Ascending aorta (tissue), 2 donors: ENCODE data around the gene PGLYRP4. TPM values are rescaled to one million over a fixed set of nuclear protein-coding genes. Genes with fewer than 3 reads are reported as not detected.

Source experiments
- DNase-seq, 2 donors: peaks; one replicate each; pipeline ENCODE4 v3.0.0-alpha.2; 2019; ENCODE audit warnings: low spot score in 2 of 2
- H3K27ac ChIP-seq, 2 donors: fragments of 200-600 bp; sonication (generic); one replicate each; pipeline ENCODE4 v1.5.1; 2016 to 2017; ENCODE audit warnings: mild to moderate bottlenecking in 1 of 2
- H3K27me3 ChIP-seq: fragments of 200-600 bp; sonication (generic); one replicate; pipeline ENCODE4 v1.5.1; 2017
- H3K36me3 ChIP-seq, 2 donors: fragments of 200-600 bp; sonication (generic); one replicate each; pipeline ENCODE4 v1.5.1; 2016
- H3K4me1 ChIP-seq, 2 donors: fragments of 200-600 bp; sonication (generic); one replicate each; pipeline ENCODE4 v1.5.1; 2016 to 2017; ENCODE audit warnings: mild to moderate bottlenecking in 1 of 2
- H3K4me3 ChIP-seq, 2 donors: fragments of 200-600 bp; sonication (generic); one replicate each; pipeline ENCODE4 v1.5.1; 2016 to 2017; ENCODE audit warnings: mild to moderate bottlenecking in 1 of 2
- H3K9me3 ChIP-seq, 2 donors: fragments of 200-600 bp; sonication (generic); one replicate each; pipeline ENCODE4 v1.5.1; 2016
- intact Hi-C: fragments of 100-400 bp; cut with DNase I; formaldehyde crosslinking; loops from one replicate; pipeline ENCODE4 v1.15.1; 2023
- total RNA-seq: library from RNA; depleted of rRNA; stranded (reverse); fragments of >200 nt; gene quantifications from one replicate; pipeline ENCODE4 v1.1.0, GENCODE V29; 2016
- TF ChIP-seq, protein P1 (sequence below), 3 experiments: fragments of 200-600 bp in 2 of 3; fragments of 450-650 bp in 1 of 3; sonication (generic) in 2 of 3; IDR thresholded peaks; one replicate each; pipeline ENCODE4 v1.5.1; 2016 to 2019; ENCODE audit warnings: antibody characterized with exemption in 3 of 3, mild to moderate bottlenecking in 1 of 3, moderate library complexity in 1 of 3

The PGLYRP4 gene
- total RNA-seq, 1 donor from 2014 or later: not detected

DNA sequence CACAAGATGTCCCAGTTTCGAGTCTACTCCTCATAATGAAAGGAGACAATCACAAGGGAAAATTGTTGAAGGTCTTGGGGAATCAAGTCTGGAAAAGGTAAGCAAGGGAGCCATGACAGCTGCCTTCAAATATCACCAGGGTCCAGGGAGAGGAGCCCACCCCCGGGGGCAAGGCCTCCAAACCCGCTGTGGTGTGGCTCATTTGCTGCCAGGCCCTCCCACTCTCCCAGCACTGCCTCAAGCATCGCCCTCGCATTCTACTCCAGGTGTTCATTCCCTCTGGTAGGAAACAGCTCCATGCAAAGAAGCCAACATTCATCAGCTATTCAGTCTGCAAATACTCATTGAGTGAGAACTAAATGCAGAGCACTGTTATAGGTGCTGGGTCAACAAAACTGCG is 17.6 kb upstream of the PGLYRP4 start:
- TF ChIP-seq, protein P1, sequence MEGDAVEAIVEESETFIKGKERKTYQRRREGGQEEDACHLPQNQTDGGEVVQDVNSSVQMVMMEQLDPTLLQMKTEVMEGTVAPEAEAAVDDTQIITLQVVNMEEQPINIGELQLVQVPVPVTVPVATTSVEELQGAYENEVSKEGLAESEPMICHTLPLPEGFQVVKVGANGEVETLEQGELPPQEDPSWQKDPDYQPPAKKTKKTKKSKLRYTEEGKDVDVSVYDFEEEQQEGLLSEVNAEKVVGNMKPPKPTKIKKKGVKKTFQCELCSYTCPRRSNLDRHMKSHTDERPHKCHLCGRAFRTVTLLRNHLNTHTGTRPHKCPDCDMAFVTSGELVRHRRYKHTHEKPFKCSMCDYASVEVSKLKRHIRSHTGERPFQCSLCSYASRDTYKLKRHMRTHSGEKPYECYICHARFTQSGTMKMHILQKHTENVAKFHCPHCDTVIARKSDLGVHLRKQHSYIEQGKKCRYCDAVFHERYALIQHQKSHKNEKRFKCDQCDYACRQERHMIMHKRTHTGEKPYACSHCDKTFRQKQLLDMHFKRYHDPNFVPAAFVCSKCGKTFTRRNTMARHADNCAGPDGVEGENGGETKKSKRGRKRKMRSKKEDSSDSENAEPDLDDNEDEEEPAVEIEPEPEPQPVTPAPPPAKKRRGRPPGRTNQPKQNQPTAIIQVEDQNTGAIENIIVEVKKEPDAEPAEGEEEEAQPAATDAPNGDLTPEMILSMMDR (IDR thresholded peaks at IDR 0.05): no peak
- no peak overlapping the region for H3K27ac ChIP-seq
- H3K4me3 ChIP-seq: no peak overlapping the region
- no peaks in the 10 kb centered on the region for H3K27me3 ChIP-seq
- DNase-seq: peak in 1 of 2 donors; percentile 45
- H3K9me3 ChIP-seq: no peaks in the 10 kb centered on the region
- no peaks in the 10 kb centered on the region for H3K36me3 ChIP-seq
- intact Hi-C loops: no loop called here
- H3K4me1 ChIP-seq: no peaks in the 10 kb centered on the region

DNA sequence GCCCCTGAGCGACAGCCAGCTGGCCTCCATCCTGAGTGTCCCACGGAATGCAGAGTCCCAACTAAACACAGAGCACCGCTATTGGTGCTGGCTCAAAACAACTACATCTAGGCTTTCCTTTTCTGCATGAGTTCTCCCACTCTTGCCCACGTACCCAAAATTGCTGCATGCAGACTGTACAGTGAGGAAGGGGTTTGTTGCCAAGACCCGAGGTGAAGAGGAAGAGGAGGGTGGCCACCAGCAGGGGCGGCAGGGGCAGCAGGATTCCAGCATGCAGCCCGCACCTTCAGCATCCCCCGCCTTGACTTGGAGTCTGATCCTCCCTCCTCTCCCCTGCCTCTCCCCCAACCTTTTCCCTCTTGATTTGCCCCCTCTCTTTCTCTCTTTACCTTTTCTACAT is 17.1 kb upstream of the PGLYRP4 start:
- DNase-seq: peak in 1 of 2 donors; percentile 38
- TF ChIP-seq, protein P1 (IDR thresholded peaks at IDR 0.05): no peak
- H3K36me3 ChIP-seq: no peaks in the 10 kb centered on the region
- H3K4me3 ChIP-seq: no peak overlapping the region
- no peak overlapping the region for H3K27ac ChIP-seq
- H3K4me1 ChIP-seq: no peaks in the 10 kb centered on the region
- H3K9me3 ChIP-seq: no peaks in the 10 kb centered on the region
- H3K27me3 ChIP-seq: no peaks in the 10 kb centered on the region
- intact Hi-C loops: no loop called here

DNA sequence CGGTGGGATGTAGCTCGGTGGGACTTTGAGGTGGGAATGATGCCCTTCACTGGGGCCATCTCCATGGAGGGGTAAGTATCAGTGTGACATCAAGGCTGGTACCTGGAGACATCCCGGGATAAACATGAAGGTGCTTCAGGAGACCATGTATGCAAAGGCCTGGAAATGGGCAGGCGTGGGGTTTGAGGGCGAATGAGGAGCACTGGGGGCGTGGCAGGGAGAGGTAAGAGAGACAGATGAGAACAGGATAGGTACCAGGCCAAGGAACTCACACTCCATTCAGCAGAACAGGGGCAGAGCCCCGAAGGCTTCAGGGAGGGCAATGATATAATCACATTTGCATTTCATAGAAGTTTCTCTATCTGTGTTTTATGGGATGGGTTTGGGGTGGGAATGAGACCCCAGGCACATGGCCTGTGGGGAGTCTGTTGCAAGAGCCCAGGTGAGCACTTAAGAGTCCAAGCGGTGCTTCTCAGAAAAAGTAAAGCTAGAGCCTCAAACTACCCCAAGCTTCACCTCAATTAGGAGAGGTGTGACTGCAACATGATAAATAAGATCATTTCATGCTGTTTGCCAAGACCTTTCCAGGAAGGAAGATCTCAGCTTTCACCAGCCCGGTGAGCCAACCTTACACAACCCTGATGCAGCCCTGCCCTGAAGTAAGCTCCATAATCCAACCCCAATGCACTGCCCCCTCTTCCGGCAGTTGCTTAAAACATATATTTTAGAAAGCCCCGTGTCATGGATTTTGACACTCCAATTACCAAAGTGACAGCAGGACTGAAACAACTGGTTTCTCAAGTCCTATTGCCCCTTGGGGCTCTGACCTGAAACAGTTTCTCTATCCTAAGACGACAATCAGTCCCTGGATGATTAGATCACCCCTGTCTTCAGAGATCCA is 16.4 kb upstream of the PGLYRP4 start:
- TF ChIP-seq, protein P1 (IDR thresholded peaks at IDR 0.05): no peak
- intact Hi-C loops: no loop called here
- H3K4me3 ChIP-seq: no peak overlapping the region
- H3K9me3 ChIP-seq: no peaks in the 10 kb centered on the region
- DNase-seq: peak in 1 of 2 donors; percentile 37
- no peaks in the 10 kb centered on the region for H3K27me3 ChIP-seq
- no peak overlapping the region for H3K27ac ChIP-seq
- no peaks in the 10 kb centered on the region for H3K36me3 ChIP-seq
- no peaks in the 10 kb centered on the region for H3K4me1 ChIP-seq

DNA sequence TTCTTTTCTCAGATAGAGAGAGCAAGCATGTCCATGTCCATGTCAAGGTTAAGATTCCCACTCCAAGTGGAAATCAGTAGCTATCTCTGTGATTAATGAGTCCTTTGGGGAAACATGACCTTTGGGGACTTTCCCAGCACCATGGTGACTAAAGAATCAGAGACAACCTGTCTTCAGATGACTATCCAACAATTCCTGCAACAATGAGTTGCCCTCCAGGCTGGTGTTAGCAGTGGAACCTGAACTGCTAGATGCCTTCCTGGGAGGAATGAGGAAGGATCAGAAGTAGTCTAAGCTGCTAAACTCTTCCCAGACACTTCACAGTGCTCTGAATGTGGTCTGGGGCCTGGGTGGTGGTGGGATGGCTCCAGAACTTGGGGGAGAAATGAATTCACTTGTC is 15.5 kb upstream of the PGLYRP4 start:
- Histone ChIP-seq H3K9me3 (no peaks in the 10 kb centered on the region), H3K27ac (no peak overlapping the region), H3K27me3 (no peaks in the 10 kb centered on the region), H3K36me3 (no peaks in the 10 kb centered on the region), H3K4me1 (no peaks in the 10 kb centered on the region), H3K4me3 (no peak overlapping the region)
- no peak for DNase-seq
- intact Hi-C loops: no loop called here
- TF ChIP-seq, protein P1 (IDR thresholded peaks at IDR 0.05): no peak

DNA sequence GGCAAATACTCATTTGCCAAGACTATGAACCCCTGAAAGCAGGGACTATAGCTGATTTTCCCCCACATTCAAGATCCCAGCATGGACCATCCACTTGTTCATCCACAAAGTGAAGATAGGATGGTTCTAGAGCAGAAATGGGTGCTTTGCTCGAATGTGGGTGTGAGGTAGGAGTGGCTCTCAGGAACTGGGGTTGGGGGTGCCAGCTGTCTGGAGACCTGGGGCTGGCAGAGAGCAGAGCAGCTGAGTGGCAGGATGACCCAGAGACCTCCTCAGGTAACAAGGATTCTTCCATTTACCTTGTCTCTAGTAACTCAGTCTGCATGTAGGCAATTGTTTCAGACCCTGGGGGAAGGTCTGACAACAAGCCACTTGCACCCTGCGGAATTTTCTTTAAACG is 15.0 kb upstream of the PGLYRP4 start:
- Histone ChIP-seq H3K36me3 (no peaks in the 10 kb centered on the region), H3K4me3 (no peak overlapping the region), H3K9me3 (no peaks in the 10 kb centered on the region), H3K27me3 (no peaks in the 10 kb centered on the region), H3K27ac (no peak overlapping the region), H3K4me1 (no peaks in the 10 kb centered on the region)
- intact Hi-C loops: no loop called here
- TF ChIP-seq, protein P1 (IDR thresholded peaks at IDR 0.05): no peak
- no peak for DNase-seq
